ENCODE results near the gene PRKD2. TPM values are rescaled to one million over a fixed set of nuclear protein-coding genes. Genes with fewer than 3 reads are reported as not detected.
A peak's percentile ranks its signal among the peaks of the same experiment; 100 is the strongest.

The PRKD2 gene
- total and polyA plus RNA-seq, 10 of the 15 experiments (the other 5 are each of a cell fraction or from before 2014, with no cell fraction given): 2.3 to 98.8 (median 32.9) TPM

GRCh38 chr19:46710687-46711086, 6.2 kb downstream of the PRKD2 start (continued):
- TF ChIP-seq POLR2AphosphoS2 (IDR thresholded peaks at IDR 0.05; ENCODE audit: low read depth, low read length) (no peak), NFYA (IDR thresholded peaks at IDR 0.05; ENCODE audit: borderline replicate concordance, low read depth, low read length) (no peak), NFXL1 (IDR thresholded peaks at IDR 0.05; ENCODE audit: borderline replicate concordance) (no peak), CHD4 (IDR thresholded peaks at IDR 0.05) (no peak), LARP7 (IDR thresholded peaks at IDR 0.05) (no peak), MEF2A (IDR thresholded peaks at IDR 0.05; ENCODE audit: insufficient read depth, low read depth, low read length) (no peak), TAF1 (IDR thresholded peaks at IDR 0.05; ENCODE audit: borderline replicate concordance, low read depth, low read length) (no peak), STAT1 (conservative IDR thresholded peaks at IDR 0.05) (no peak)

- ChIA-PET RAD21 (ENCODE audit: unreplicated experiment) (interaction anchor here (1.0 to 2.4 kb wide), 6 partner anchors 23 to 49 kb away, joined by 3 to 5 read pairs (median 4); no protein-coding TSS in a partner anchor), SMC1A (ENCODE audit: uncharacterized antibody, unreplicated experiment) (interaction anchor here (0.6 to 5.3 kb wide), 8 partner anchors 10 to 276 kb away, joined by 3 to 21 read pairs (median 3); partner anchors contain the start of gene DACT3), CTCF (interaction anchor here (0.6 to 6.6 kb wide), 25 partner anchors 10 to 409 kb away, joined by 3 to 78 read pairs (median 6); partner anchors contain the start of genes DACT3, PRKD2 and ZC3H4), POLR2A (no interaction called here)
- no peaks in the 10 kb centered on the region for H3K9me3 ChIP-seq (replicated peaks; ENCODE audit: control insufficient read depth, insufficient read depth, low read length)
- in situ Hi-C loops (cut with MboI) (no loop called here), intact Hi-C loops (cut with micrococcal nuclease; ENCODE audit: unreplicated experiment) (loop anchor here (1.0 to 5.0 kb wide), 2 partner anchors 24 to 38 kb away; no protein-coding TSS in a partner anchor)
- no peak overlapping the region for H3K9ac ChIP-seq (ENCODE audit: control insufficient read depth, insufficient read depth, low read length)
- H4K20me1 ChIP-seq (ENCODE audit: control insufficient read depth, insufficient read depth): no peaks in the 10 kb centered on the region
- DNase-seq (ENCODE audit: low read depth, low spot score) (no peak), FAIRE-seq (peak; percentile 76), ATAC-seq (peak; percentile 98)
- BruUV-seq (replicated peaks): no TSS peak
- H3K4me2 ChIP-seq (ENCODE audit: control insufficient read depth, insufficient read depth): no peak overlapping the region
- no peak overlapping the region for H3K27ac ChIP-seq (ENCODE audit: control insufficient read depth, insufficient read depth)
- 22% methylated on average over 21 of the region's 21 CpGs for WGBS (ENCODE audit: insufficient coverage, insufficient replicate concordance, low lambda C conversion rate, missing lambda C conversion rate)
- H3K36me3 ChIP-seq (ENCODE audit: control insufficient read depth in 2 of 2, insufficient read depth in 2 of 2, low read length in 1 of 2): peaks cover 16 to 36% of the 10 kb centered on the region in 2 experiments
- H2AFZ ChIP-seq (ENCODE audit: control insufficient read depth, low read depth, low read length): no peak overlapping the region
- no peaks in the 10 kb centered on the region for H3K27me3 ChIP-seq (replicated peaks in 1 of 2; ENCODE audit: control insufficient read depth in 2 of 2, insufficient read depth in 2 of 2, low read length in 1 of 2)
- H3K4me1 ChIP-seq (ENCODE audit: control insufficient read depth, insufficient read depth, low read length): no peaks in the 10 kb centered on the region
- H3K79me2 ChIP-seq (ENCODE audit: control insufficient read depth, insufficient read depth, low read length): no peaks in the 10 kb centered on the region
- TF ChIP-seq SMC3 (IDR thresholded peaks at IDR 0.05; ENCODE audit: borderline replicate concordance, low read length) (peak; percentile 74; the same call in 1 of the 2 replicates), BACH1 (IDR thresholded peaks at IDR 0.05; ENCODE audit: borderline replicate concordance) (peak; percentile 29; the same call in 1 of the 2 replicates), CTCF (IDR thresholded peaks at IDR 0.05 in 2 of 3, conservative IDR thresholded peaks at IDR 0.05 in 1 of 3; ENCODE audit: control insufficient read depth in 2 of 3, extremely low read depth in 1 of 3, insufficient read depth in 1 of 3, low read depth in 3 of 3, low read length in 3 of 3) (peak; percentile 90 to 97 (median 90)), SMARCA5 (IDR thresholded peaks at IDR 0.05) (peak; percentile 43; the same call in 1 of the 2 replicates), POLR2A (IDR thresholded peaks at IDR 0.05; ENCODE audit: low read depth, low read length) (peak; percentile 51), RUNX3 (IDR thresholded peaks at IDR 0.05; ENCODE audit: low read length) (peak; percentile 62), MEF2B (IDR thresholded peaks at IDR 0.05; ENCODE audit: partially characterized antibody, poor library complexity, severe bottlenecking) (no peak), ZNF384 (IDR thresholded peaks at IDR 0.05; ENCODE audit: borderline replicate concordance, low read depth, low read length) (no peak), YY1 (IDR thresholded peaks at IDR 0.05; ENCODE audit: low read depth, low read length) (peak; percentile 95), RAD21 (IDR thresholded peaks at IDR 0.05; ENCODE audit: insufficient read depth, low read depth, low read length) (peak; percentile 60), NR2C2 (IDR thresholded peaks at IDR 0.05; ENCODE audit: borderline replicate concordance, control insufficient read depth, insufficient read length, low read depth) (no peak)
- no peak overlapping the region for H3K4me3 ChIP-seq
Measured at GRCh38 chr19:46704379-46705076, 12.4 kb downstream of the PRKD2 start.

Data from GM12878 (cell line).